HT-29 (cell line): ENCODE measurements around the gene GBP6. TPM values are rescaled to one million over a fixed set of nuclear protein-coding genes. Genes with fewer than 3 reads are reported as not detected.
A peak's percentile ranks its signal among the peaks of the same experiment; 100 is the strongest.
"Not testable (repeated sequence)": the region's sequence is repeated elsewhere in the genome, so short reads cannot be mapped to it uniquely, and the experiment has no call there.

Experiments used
- DNase-seq: peaks from one replicate; pipeline ENCODE4 v3.0.0-alpha.2; 2015; ENCODE audit warnings: low spot score
- total RNA-seq: library from RNA; depleted of rRNA; stranded (reverse); fragments of >200 nt; shearing (Covaris generic); gene quantifications from 2 replicates; pipeline ENCODE4 v1.2.3, GENCODE V29; 2014

GBP6 gene
- total RNA-seq, 1 experiment from 2014 or later: not detected

DNA sequence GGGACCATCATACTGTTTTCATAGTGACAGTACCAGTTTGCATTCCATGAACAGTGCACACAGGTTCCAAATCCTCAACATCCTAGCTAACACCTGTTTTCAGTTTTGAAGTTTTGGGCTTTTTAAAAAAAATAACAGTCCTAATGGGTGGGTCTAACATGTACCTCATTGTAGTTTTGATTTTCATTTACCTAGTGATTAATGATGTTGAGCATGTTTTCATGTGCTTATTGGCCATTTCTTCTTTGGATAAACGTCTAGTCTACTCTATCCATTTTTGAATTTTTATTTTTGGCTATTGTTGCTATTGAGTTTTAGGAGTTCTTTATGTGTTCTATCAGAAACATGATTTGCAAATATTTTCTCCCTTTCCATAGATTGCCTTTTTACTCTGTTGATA, 3.4 kb downstream of the GBP6 start:
- DNase-seq: no peak

DNA sequence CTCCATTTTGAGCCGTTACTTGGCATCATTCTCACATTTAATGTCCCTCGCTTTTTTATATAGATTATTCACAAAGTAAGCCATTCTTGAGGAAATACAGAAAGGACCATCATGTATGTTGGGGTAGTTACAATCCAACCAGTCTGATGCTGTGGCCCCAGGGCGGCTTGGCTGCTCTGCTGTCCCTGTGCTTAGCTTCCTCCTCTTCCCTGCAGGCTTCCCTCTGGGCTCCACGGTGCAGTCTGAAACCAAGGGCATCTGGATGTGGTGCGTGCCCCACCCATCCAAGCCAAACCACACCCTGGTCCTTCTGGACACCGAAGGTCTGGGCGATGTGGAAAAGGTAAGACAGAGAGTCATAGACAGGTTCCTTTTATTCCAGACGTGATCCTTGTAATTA, 5.5 kb downstream of the GBP6 start:
- DNase-seq: no peak

DNA sequence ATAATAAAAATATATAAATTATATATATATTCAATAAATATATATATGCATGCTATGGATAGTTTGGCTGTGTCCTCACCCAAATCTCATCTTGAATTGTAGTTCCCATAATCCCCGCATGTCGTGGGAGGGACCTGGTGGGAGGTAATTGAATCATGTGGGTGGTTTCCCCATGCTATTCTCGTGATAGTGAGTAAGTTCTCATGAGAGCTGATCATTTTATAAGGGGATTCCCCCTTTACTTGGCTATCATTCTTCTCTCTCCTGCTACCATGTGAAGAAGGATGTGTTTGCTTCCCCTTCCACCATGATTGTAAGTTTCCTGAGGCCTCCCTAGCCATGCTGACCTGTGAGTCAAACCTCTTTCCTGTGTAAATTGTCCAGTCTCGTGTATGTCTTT, 10.0 kb downstream of the GBP6 start:
- not testable (repeated sequence) for DNase-seq

GRCh38 chr1:89378001-89378400, 14.1 kb downstream of the GBP6 start:
- DNase-seq: no peak

GRCh38 chr1:89381618-89382017, 17.8 kb downstream of the GBP6 start:
- peak; percentile 25 for DNase-seq

DNA sequence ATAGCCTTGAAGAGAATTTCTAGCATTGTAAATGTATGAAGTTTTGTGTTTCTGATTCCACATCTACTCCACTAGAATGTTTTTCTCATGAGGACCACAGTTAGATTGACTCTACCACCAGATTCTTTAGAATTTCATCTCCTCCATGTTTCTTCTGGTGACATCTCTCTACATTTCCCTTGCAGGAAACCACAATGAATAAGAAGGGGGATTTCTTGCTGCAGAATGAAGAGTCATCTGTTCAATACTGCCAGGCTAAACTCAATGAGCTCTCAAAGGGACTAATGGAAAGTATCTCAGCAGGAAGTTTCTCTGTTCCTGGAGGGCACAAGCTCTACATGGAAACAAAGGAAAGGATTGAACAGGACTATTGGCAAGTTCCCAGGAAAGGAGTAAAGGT, 18.6 kb downstream of the GBP6 start:
- DNase-seq: no peak

DNA sequence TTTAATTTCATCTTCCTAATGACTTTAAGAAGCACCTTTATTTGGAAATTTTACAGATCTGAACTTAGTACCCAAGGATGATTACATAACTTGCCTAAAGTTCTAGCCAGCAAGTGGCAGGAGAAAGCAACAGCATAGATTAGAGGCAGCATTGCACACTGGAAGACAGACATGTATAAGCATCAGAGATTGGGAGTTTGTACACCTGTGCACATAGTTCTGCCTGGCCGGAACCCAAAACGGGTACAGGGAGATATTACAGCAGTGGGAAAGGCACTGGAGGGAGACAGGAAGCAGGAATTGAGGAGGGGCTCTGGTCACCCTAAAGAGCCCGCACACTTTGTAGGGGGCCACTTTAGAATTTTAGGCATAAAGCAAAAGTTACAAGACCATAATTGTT, 19.3 kb downstream of the GBP6 start:
- no peak for DNase-seq

GRCh38 chr1:89390707-89391106, 26.8 kb downstream of the GBP6 start:
- DNase-seq: no peak

DNA sequence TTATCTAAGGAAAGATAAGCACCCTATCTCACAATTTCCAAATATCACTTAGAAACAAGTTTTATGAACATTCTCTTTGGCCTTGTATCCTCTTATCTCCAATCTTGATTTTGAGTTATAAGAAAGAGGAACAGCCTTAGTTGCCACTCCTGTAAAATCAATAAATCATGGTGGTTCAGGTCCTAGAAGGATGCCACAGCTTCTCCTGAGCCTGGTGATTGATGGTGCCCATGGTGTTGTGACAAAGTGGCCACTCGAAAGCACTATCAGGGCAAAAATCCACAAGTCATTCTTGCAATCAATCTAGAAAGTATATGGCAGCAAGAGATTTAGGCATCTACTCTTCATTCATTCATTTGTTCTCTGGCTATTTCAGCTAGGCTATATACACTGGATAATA, 27.8 kb downstream of the GBP6 start:
- DNase-seq: no peak

GRCh38 chr1:89394851-89395250, 31.0 kb downstream of the GBP6 start:
- DNase-seq: no peak

GRCh38 chr1:89396902-89397301, 33.0 kb downstream of the GBP6 start:
- DNase-seq: no peak

GRCh38 chr1:89405275-89405929, 41.5 kb downstream of the GBP6 start:
- DNase-seq: no peak

- no peak for DNase-seq
These were observed 43.5 kb downstream of the GBP6 start for GRCh38 chr1:89407360-89407759.

DNA sequence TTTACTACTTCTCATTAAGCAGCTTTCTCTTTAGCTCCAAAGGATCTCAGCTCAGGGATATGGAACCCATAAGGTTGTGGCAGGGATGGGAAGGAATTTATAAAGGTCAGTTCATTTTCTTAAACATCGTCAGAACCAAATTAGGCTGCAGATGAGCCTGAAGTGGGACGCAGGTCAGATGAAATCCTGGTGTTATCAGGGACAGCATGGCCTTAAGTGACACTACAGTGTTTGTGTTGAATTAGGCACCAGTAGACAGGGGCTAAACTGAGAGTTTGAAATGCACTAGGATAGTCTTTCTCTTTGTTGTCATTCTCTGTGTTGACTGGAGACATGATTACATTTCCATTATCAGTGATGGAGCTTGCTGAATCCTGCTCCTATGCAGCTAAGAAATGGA, 43.9 kb downstream of the GBP6 start:
- DNase-seq: not testable (repeated sequence)

- DNase-seq: peak; percentile 60
These were observed 61.2 kb downstream of the GBP6 start for GRCh38 chr1:89425056-89425455.

DNA sequence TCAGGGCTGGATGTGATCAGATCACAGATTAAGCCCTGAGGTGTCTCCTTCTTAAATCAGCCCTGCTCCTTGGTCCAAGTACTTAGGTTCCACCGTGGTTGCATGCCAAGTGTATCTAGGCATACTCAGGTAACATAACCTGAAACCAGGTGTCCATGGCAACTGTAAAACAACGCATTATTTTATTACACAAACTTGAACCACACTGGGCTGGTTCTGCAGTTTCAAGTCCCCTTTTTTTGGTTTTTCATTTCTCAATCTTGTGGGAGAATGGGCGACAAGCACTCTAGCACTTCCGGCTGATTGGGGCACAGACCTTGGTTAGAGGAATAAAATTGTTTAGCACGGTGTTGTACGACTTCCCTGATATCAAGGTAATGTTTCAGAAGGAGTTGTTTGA, 65.2 kb downstream of the GBP6 start:
- no peak for DNase-seq

- not testable (repeated sequence) for DNase-seq
These were observed 65.8 kb downstream of the GBP6 start for GRCh38 chr1:89429681-89430080.

- no peak for DNase-seq
These were observed 69.6 kb downstream of the GBP6 start for GRCh38 chr1:89433421-89433820.

GRCh38 chr1:89434058-89434780, 70.4 kb downstream of the GBP6 start:
- not testable (repeated sequence) for DNase-seq
